ENCODE data around the gene TLCD3B. TPM values are rescaled to one million over a fixed set of nuclear protein-coding genes. Genes with fewer than 3 reads are reported as not detected.
"Not testable (repeated sequence)": the region's sequence is repeated elsewhere in the genome, so short reads cannot be mapped to it uniquely, and the experiment has no call there.

The TLCD3B gene
- total RNA-seq, 2 donors from 2014 or later: 4.5 to 6.9 TPM

GRCh38 chr16:30030011-30030685 is 923 bp downstream of the TLCD3B start:
- ATAC-seq (replicated peaks in 1 of 2): no peak
- peaks cover 47% of the 10 kb centered on the region for H3K27me3 Mint-ChIP-seq (ENCODE audit: low read depth)
- no peak overlapping the region for H3K27ac Mint-ChIP-seq
- no peaks in the 10 kb centered on the region for H3K36me3 Mint-ChIP-seq (ENCODE audit: insufficient read depth in 2 of 2)
- no peak for DNase-seq
- H3K9me3 Mint-ChIP-seq: no peaks in the 10 kb centered on the region
- H3K4me3 Mint-ChIP-seq: peak overlapping the region in 1 of 2 donors; percentile 39
- peaks cover 13% of the 10 kb centered on the region for H3K4me1 Mint-ChIP-seq (ENCODE audit: low read depth)

GRCh38 chr16:30028438-30029076 is 2.5 kb downstream of the TLCD3B start:
- peak; percentile 41 for DNase-seq
- peaks cover 13% of the 10 kb centered on the region for H3K4me1 Mint-ChIP-seq (ENCODE audit: low read depth)
- no peak for ATAC-seq (replicated peaks in 1 of 2)
- no peaks in the 10 kb centered on the region for H3K36me3 Mint-ChIP-seq (ENCODE audit: insufficient read depth in 2 of 2)
- peaks cover 47% of the 10 kb centered on the region for H3K27me3 Mint-ChIP-seq (ENCODE audit: low read depth)
- no peak overlapping the region for H3K4me3 Mint-ChIP-seq
- no peak overlapping the region for H3K27ac Mint-ChIP-seq
- H3K9me3 Mint-ChIP-seq: no peaks in the 10 kb centered on the region

DNA sequence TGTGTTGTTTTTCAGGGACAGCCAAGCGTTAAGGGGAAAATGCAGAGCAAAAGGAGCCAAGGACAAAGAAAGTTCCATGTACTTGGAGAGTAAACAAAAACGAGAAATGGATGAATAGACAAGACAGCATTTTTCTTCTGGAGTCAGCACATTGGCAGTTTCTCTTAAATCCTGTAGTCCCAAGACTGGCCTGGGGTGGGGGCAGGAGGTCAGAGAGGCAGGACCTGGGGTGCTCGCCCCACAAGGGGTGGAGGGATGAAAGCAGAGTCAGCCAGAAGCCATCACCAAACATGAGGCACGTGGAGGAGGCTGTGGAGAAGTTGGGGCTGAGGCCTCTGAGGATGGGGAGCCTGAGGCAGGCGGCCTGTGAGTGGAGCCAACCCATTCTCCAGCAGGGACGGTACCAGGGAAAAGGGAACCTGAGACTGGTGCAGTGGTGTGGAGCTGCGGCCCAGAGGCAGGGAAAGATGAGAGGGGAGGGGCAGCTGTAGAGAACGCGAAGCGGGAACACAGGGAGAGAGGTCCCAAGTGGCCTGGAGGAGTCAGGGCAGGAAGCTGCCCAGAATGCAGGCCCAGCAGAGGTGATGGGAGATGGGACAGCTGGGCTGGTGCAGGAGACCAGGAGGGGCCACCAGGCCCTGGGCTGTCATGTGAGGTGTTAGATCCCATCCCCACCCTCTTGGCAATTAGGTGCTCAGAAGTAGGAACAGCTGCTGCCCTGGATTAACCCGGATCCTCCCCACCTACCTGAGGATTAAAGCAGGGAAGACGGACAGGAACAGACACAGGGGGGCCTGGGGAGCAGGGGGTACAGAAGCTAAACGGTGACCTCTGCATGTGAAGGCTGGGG is 3.3 kb downstream of the TLCD3B start:
- DNase-seq: no peak
- peaks cover 13% of the 10 kb centered on the region for H3K4me1 Mint-ChIP-seq (ENCODE audit: low read depth)
- peaks cover 47% of the 10 kb centered on the region for H3K27me3 Mint-ChIP-seq (ENCODE audit: low read depth)
- no peak overlapping the region for H3K4me3 Mint-ChIP-seq
- no peak overlapping the region for H3K27ac Mint-ChIP-seq
- no peak for ATAC-seq (replicated peaks in 1 of 2)
- no peaks in the 10 kb centered on the region for H3K9me3 Mint-ChIP-seq
- H3K36me3 Mint-ChIP-seq (ENCODE audit: insufficient read depth in 2 of 2): no peaks in the 10 kb centered on the region

GRCh38 chr16:30026449-30026848 is 4.6 kb downstream of the TLCD3B start:
- Mint-ChIP-seq H3K36me3 (ENCODE audit: insufficient read depth in 2 of 2) (no peaks in the 10 kb centered on the region), H3K27ac (no peak overlapping the region), H3K9me3 (no peaks in the 10 kb centered on the region), H3K4me1 (ENCODE audit: low read depth) (peaks cover 6% of the 10 kb centered on the region), H3K27me3 (ENCODE audit: low read depth) (peaks cover 38% of the 10 kb centered on the region), H3K4me3 (no peak overlapping the region)
- DNase-seq (no peak), ATAC-seq (replicated peaks in 1 of 2) (no peak)

DNA sequence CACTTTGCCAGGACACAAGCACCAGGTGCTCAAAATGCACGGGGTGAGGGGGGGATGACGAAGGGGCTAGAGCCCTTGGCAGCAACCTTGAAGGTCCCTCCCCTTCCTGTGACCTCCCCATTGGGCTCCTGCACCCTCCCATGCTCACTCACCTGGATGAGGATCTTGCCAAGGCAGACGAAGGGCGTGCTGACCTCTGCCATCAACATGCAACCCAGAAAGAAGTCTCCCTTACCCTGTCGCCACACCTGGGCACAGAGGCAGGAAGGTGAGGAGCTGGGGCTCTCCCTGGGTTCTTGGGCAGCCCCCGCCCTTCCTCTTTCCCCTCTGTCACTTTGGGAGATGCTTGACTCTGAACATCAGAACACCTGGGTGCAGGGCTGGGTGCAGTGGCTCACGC is 5.5 kb downstream of the TLCD3B start:
- Mint-ChIP-seq H3K27ac (no peak overlapping the region), H3K27me3 (ENCODE audit: low read depth) (peaks cover 44% of the 10 kb centered on the region), H3K9me3 (no peaks in the 10 kb centered on the region), H3K36me3 (ENCODE audit: insufficient read depth in 2 of 2) (no peaks in the 10 kb centered on the region), H3K4me1 (ENCODE audit: low read depth) (peaks cover 15% of the 10 kb centered on the region), H3K4me3 (no peak overlapping the region)
- no peak for DNase-seq
- no peak for ATAC-seq (replicated peaks in 1 of 2)

GRCh38 chr16:30025156-30025555 is 5.9 kb downstream of the TLCD3B start:
- ATAC-seq (replicated peaks in 1 of 2): no peak
- H3K36me3 Mint-ChIP-seq (ENCODE audit: insufficient read depth in 2 of 2): no peaks in the 10 kb centered on the region
- DNase-seq: no peak
- H3K4me3 Mint-ChIP-seq: no peak overlapping the region
- peaks cover 14% of the 10 kb centered on the region for H3K4me1 Mint-ChIP-seq (ENCODE audit: low read depth)
- H3K9me3 Mint-ChIP-seq: no peaks in the 10 kb centered on the region
- peaks cover 44% of the 10 kb centered on the region for H3K27me3 Mint-ChIP-seq (ENCODE audit: low read depth)
- H3K27ac Mint-ChIP-seq: no peak overlapping the region

DNA sequence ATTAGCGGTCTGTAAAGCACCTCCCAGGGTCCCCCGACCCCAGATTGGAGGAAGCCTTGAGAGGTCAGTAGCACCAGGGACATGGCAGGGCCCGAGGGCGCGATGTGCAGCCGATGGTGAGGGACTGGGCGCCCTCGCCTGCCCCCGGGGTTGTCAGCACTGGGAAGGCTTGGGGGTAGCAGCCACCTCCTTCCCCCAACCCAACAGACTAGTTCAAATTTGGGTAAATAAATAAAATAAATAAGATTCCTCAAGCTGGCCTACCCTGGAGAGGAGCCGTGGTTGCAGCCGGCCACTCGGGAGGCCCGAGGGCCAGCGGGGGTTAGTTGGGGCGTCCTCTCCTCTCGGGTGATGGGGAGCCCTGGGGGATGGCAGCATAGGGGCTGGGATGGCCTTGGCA is 6.6 kb downstream of the TLCD3B start:
- ATAC-seq (replicated peaks in 1 of 2) (no peak), DNase-seq (no peak)
- H3K9me3 Mint-ChIP-seq: no peaks in the 10 kb centered on the region
- peaks cover 12% of the 10 kb centered on the region for H3K4me1 Mint-ChIP-seq (ENCODE audit: low read depth)
- H3K27me3 Mint-ChIP-seq (ENCODE audit: low read depth): peaks cover 37% of the 10 kb centered on the region
- no peak overlapping the region for H3K27ac Mint-ChIP-seq
- H3K36me3 Mint-ChIP-seq (ENCODE audit: insufficient read depth in 2 of 2): no peaks in the 10 kb centered on the region
- H3K4me3 Mint-ChIP-seq: no peak overlapping the region

GRCh38 chr16:30023586-30023985 is 7.5 kb downstream of the TLCD3B start:
- Mint-ChIP-seq H3K4me3 (no peak overlapping the region), H3K27ac (no peak overlapping the region), H3K9me3 (no peaks in the 10 kb centered on the region), H3K4me1 (ENCODE audit: low read depth) (peaks cover 15% of the 10 kb centered on the region), H3K27me3 (ENCODE audit: low read depth) (peaks cover 31% of the 10 kb centered on the region), H3K36me3 (ENCODE audit: insufficient read depth in 2 of 2) (no peaks in the 10 kb centered on the region)
- no peak for DNase-seq
- no peak for ATAC-seq (replicated peaks in 1 of 2)

GRCh38 chr16:30022887-30023286 is 8.2 kb downstream of the TLCD3B start, which contains the start of gene C16orf92:
Gene C16orf92, plus strand, starts transcription at chr16:30023198. Its CDS starts 143 bp downstream, at chr16:30023341.
- Mint-ChIP-seq H3K4me3 (no peak within 1 kb of the TSS), H3K4me1 (ENCODE audit: low read depth) (peaks cover 17% of the 10 kb centered on the region), H3K9me3 (no peaks in the 10 kb centered on the region), H3K27ac (no peak within 1 kb of the TSS), H3K27me3 (ENCODE audit: low read depth) (peaks cover 25% of the 10 kb centered on the region), H3K36me3 (ENCODE audit: insufficient read depth in 2 of 2) (no peaks in the 10 kb centered on the region)
- DNase-seq (no peak), ATAC-seq (replicated peaks in 1 of 2) (no peak)

DNA sequence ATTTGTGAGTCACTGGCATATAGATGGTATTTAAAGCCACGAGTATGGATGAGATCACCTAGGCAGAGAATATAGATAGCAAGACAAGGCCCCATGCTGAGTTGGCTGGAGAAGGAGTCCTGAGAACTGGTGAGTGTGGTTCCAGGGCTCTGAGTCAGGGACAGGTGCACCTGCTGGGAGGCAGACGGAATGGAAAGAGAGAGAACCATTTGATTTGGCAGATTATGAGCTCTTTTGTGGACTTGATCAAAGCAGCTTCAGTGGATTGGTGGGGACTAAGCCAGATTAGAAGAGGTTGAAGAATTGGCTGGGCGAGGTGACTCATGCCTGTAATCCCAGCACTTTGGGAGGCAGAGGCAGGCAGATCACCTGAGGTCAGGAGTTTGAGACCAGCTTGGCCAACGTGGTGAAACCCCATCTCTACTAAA is 12.3 kb downstream of the TLCD3B start:
- DNase-seq: no peak
- no peak overlapping the region for H3K27ac Mint-ChIP-seq

GRCh38 chr16:30017937-30018336 is 13.1 kb downstream of the TLCD3B start:
- not testable (repeated sequence) for DNase-seq; H3K27ac Mint-ChIP-seq; H3K36me3 Mint-ChIP-seq (ENCODE audit: insufficient read depth in 2 of 2); H3K9me3 Mint-ChIP-seq; H3K4me3 Mint-ChIP-seq; ATAC-seq (replicated peaks in 1 of 2)
- Mint-ChIP-seq H3K4me1 (ENCODE audit: low read depth) (peaks cover 17% of the 10 kb centered on the region), H3K27me3 (ENCODE audit: low read depth) (peaks cover 11% of the 10 kb centered on the region)

More for the DNA sequence above, 12.3 kb downstream of the TLCD3B start:
- no peak overlapping the region for H3K4me3 Mint-ChIP-seq
- peak in 1 of 2 donors; percentile 21 for ATAC-seq (replicated peaks in 1 of 2)
- no peaks in the 10 kb centered on the region for H3K36me3 Mint-ChIP-seq (ENCODE audit: insufficient read depth in 2 of 2)
- H3K27me3 Mint-ChIP-seq (ENCODE audit: low read depth): peaks cover 11% of the 10 kb centered on the region
- H3K9me3 Mint-ChIP-seq: no peaks in the 10 kb centered on the region
- H3K4me1 Mint-ChIP-seq (ENCODE audit: low read depth): peaks cover 17% of the 10 kb centered on the region

DNA sequence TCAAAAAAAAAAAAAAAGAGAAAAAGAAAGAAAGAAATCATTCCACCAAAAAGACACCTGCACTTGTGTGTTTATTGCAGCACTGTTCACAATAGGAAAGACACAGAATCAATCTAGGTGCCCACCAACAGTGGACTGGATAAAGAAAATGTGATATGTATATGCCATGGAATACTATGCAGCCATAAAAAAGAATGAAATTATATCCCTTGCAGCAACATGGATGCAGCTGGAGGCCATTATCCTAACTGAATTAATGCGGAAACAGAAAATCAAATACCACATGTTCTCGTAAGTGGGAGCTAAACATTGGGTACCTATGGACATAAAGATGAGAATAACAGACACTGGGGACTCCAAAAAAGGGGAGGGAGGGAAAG is 13.8 kb downstream of the TLCD3B start:
- H3K4me1 Mint-ChIP-seq (ENCODE audit: low read depth): peaks cover 17% of the 10 kb centered on the region
- ATAC-seq (replicated peaks in 1 of 2): no peak
- no peaks in the 10 kb centered on the region for H3K36me3 Mint-ChIP-seq (ENCODE audit: insufficient read depth in 2 of 2)
- peaks cover 12% of the 10 kb centered on the region for H3K27me3 Mint-ChIP-seq (ENCODE audit: low read depth)
- H3K4me3 Mint-ChIP-seq: no peak overlapping the region
- H3K9me3 Mint-ChIP-seq: no peaks in the 10 kb centered on the region
- no peak overlapping the region for H3K27ac Mint-ChIP-seq
- DNase-seq: no peak

Measured in activated T-cell treated with anti-CD3 and anti-CD28 coated beads, Interleukin-2, amount 50 U/mL, for 72 hours (primary cell).